Right cardiac atrium (tissue), 5 donors: Measurements from ENCODE around the gene FAM241B. TPM values are rescaled to one million over a fixed set of nuclear protein-coding genes. Genes with fewer than 3 reads are reported as not detected.

Experiments used
- ATAC-seq, 2 donors: fragments of 200-7000 bp; cut with Tn5 transposase; one replicate each; pipeline versions ENCODE4 v1.8.0 to v1.9.1; 2020; ENCODE audit warnings: moderate library complexity in 2 of 2, mild to moderate bottlenecking in 1 of 2
- DNase-seq, 3 donors: peaks; one replicate each; pipeline ENCODE4 v3.0.0-alpha.2; 2020
- H3K27ac ChIP-seq: one replicate; pipeline ENCODE4 v1.5.1; 2013; ENCODE audit warnings: mild to moderate bottlenecking, low read length, control low read depth, moderate library complexity
- H3K27me3 ChIP-seq: one replicate; pipeline ENCODE4 v1.6.1; 2013; ENCODE audit not compliant: control insufficient read depth, insufficient read depth
- H3K4me1 ChIP-seq: one replicate; pipeline ENCODE4 v1.6.1; 2013; ENCODE audit warnings: low read length; ENCODE audit not compliant: control insufficient read depth, insufficient read depth
- H3K4me3 ChIP-seq: one replicate; pipeline ENCODE4 v1.5.1; 2013; ENCODE audit warnings: low read length, control low read depth
- H3K9me3 ChIP-seq: one replicate; pipeline ENCODE4 v1.6.1; 2013; ENCODE audit warnings: low read length; ENCODE audit not compliant: control insufficient read depth
- WGBS: extraction: QIAGEN DNeasy Blood & Tissue Kit; methylation state at CpG from one replicate; pipeline ENCODE4 v1.1.7; 2013; 5-methylcytosine and 5-hydroxymethylcytosine counted together
- intact Hi-C, 4 donors: fragments of 100-400 bp; cut with DNase I; formaldehyde crosslinking; loops; one replicate each; pipeline versions ENCODE4 v1.11.0 to v1.14.0; 2022 to 2023
- polyA plus RNA-seq: library from polyadenylated mRNA; stranded (reverse); fragments of 200-250 nt; gene quantifications from one replicate; pipeline ENCODE4 v1.2.3, GENCODE V29; 2013
- total RNA-seq, 4 donors: library from RNA; stranded (reverse); fragmentation: NEBNext Ultra II Directional; extraction: Animal tissue kit (Norgen Biotek cat#: 25700); gene quantifications; one replicate each; pipeline ENCODE4 v1.2.1, GENCODE V29; 2021
- donor health status: healthy with polysubstance abuse.
- donor health status: DM: no; HTN: yes; CAD: no.
- donor health status: DM: no; HTN: no; CAD: no.
- donor health status: DM: no; HTN: yes; CAD: no; lungs with severe emphysema.
- donor health status: DM: yes; HTN: yes; CAD: no.

FAM241B gene
- total and polyA plus RNA-seq, 5 donors = 4.6 to 8.7 (median 5.6) TPM

- WGBS = 90% methylated on average over 9 of the region's 9 CpGs
Observed at GRCh38 chr10:69634759-69635425, 4.8 kb downstream of the FAM241B start.

GRCh38 chr10:69635428-69636272 lies 5.6 kb downstream of the FAM241B start:
- no peak for ATAC-seq
- 73% methylated on average over 13 of the region's 13 CpGs for WGBS

More at GRCh38 chr10:69634759-69635425, 4.8 kb downstream of the FAM241B start:
- H3K27me3 ChIP-seq = no peaks in the 10 kb centered on the region
- H3K27ac ChIP-seq = no peak overlapping the region
- H3K9me3 ChIP-seq = no peaks in the 10 kb centered on the region
- no peaks in the 10 kb centered on the region for H3K4me1 ChIP-seq
- ATAC-seq (no peak), DNase-seq (no peak)
- intact Hi-C loops = loop anchor here (5.0 to 10.0 kb wide), 3 partner anchors 118 to 220 kb away; partner anchors contain the start of gene TACR2 (in 1 of the 4)
- H3K4me3 ChIP-seq = no peak overlapping the region

GRCh38 chr10:69636273-69636575 lies 6.2 kb downstream of the FAM241B start:
- 87% methylated on average over 5 of the region's 5 CpGs for WGBS

More at GRCh38 chr10:69635428-69636272, 5.6 kb downstream of the FAM241B start:
- Histone ChIP-seq H3K4me1 (no peaks in the 10 kb centered on the region), H3K27ac (no peak overlapping the region), H3K27me3 (no peaks in the 10 kb centered on the region), H3K9me3 (no peaks in the 10 kb centered on the region), H3K4me3 (no peak overlapping the region)
- intact Hi-C loops = loop anchor here (5.0 to 10.0 kb wide), 3 partner anchors 118 to 221 kb away; partner anchors contain the start of gene TACR2 (in 1 of the 4)
- no peak for DNase-seq

GRCh38 chr10:69636626-69637605 lies 6.9 kb downstream of the FAM241B start:
- intact Hi-C loops = loop anchor here (5.0 to 10.0 kb wide), 3 partner anchors 120 to 222 kb away; partner anchors contain the start of gene TACR2 (in 1 of the 4)
- no peaks in the 10 kb centered on the region for H3K9me3 ChIP-seq
- H3K4me1 ChIP-seq = no peaks in the 10 kb centered on the region
- 55% methylated on average over 10 of the region's 10 CpGs for WGBS
- no peak overlapping the region for H3K27ac ChIP-seq
- ATAC-seq (no peak), DNase-seq (no peak)
- H3K4me3 ChIP-seq = no peak overlapping the region
- H3K27me3 ChIP-seq = no peaks in the 10 kb centered on the region

More at GRCh38 chr10:69636273-69636575, 6.2 kb downstream of the FAM241B start:
- intact Hi-C loops = loop anchor here (5.0 to 10.0 kb wide), 3 partner anchors 119 to 221 kb away; partner anchors contain the start of gene TACR2 (in 1 of the 4)
- ATAC-seq = no peak
- H3K9me3 ChIP-seq = no peaks in the 10 kb centered on the region
- DNase-seq = no peak
- no peaks in the 10 kb centered on the region for H3K4me1 ChIP-seq
- no peak overlapping the region for H3K27ac ChIP-seq
- no peaks in the 10 kb centered on the region for H3K27me3 ChIP-seq
- H3K4me3 ChIP-seq = no peak overlapping the region

- Histone ChIP-seq H3K4me1 (no peaks in the 10 kb centered on the region), H3K9me3 (no peaks in the 10 kb centered on the region), H3K27me3 (no peaks in the 10 kb centered on the region), H3K4me3 (no peak overlapping the region), H3K27ac (no peak overlapping the region)
- intact Hi-C loops = loop anchor here (2.0 to 10.0 kb wide), 5 partner anchors 121 to 224 kb away; partner anchors contain the start of gene TACR2 (in 1 of the 4)
- no peak for DNase-seq
- no peak for ATAC-seq
- 64% methylated on average over 8 of the region's 8 CpGs for WGBS
Observed at GRCh38 chr10:69638642-69639041, 8.6 kb downstream of the FAM241B start.

- H3K4me1 ChIP-seq = no peaks in the 10 kb centered on the region
- H3K27ac ChIP-seq = no peak overlapping the region
- ATAC-seq = peak; percentile 38 to 58
- no peak overlapping the region for H3K4me3 ChIP-seq
- no peaks in the 10 kb centered on the region for H3K27me3 ChIP-seq
- 41% methylated on average over 11 of the region's 11 CpGs for WGBS
- peak in 2 of 3 donors; percentile 58 to 82 for DNase-seq
- no peaks in the 10 kb centered on the region for H3K9me3 ChIP-seq
- intact Hi-C loops = loop anchor here (2.0 to 10.0 kb wide), 8 partner anchors 78 to 275 kb away; partner anchors contain the start of genes COL13A1 (in 1 of the 4) and TACR2 (in 1 of the 4)
Observed at GRCh38 chr10:69639291-69640195, 9.5 kb downstream of the FAM241B start.

DNA sequence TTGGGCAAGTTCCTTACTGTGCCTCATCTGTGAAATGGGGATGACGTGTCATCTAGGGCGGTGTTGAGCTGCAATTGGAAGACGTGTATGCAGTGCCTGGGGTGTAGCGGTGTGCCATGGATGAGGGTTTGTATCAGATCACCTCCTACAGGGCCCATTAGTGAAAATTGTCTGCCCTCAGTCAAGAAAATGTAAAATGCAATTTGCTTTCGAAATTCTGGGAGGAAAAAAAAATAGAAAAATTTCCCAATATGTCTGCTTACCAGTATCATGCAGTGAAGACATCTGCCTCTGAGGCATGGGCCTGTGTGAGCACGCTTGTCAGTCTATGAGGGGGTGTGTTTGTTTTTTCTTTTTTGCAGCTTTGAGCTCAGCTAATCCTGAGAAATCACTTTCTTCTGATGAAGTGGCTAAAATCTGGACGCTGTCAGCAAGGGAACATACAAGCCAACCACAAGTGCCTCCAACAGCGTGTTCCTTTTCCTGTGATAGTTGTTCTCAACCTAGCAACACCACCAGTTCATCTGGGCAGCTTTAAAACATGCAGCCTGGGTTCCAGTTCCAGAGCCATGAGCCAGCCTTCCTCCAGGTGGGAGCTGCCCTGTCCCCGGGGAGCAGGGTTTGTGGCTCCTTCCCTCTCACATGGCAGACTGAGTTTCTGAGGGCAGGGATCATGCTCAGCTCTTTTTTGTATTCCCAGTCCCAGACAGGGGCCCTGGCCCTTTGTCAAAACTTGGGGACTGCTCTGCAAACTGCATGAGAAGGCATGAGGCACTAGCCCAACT lies 10.3 kb downstream of the FAM241B start:
- H3K9me3 ChIP-seq = no peaks in the 10 kb centered on the region
- no peak for ATAC-seq
- H3K27me3 ChIP-seq = no peaks in the 10 kb centered on the region
- no peak overlapping the region for H3K27ac ChIP-seq
- H3K4me3 ChIP-seq = no peak overlapping the region
- no peaks in the 10 kb centered on the region for H3K4me1 ChIP-seq
- 60% methylated on average over 9 of the region's 9 CpGs for WGBS
- DNase-seq = no peak
- intact Hi-C loops = loop anchor here in 3 of 4 donors (5.0 to 10.0 kb wide), 4 partner anchors 77 to 274 kb away; partner anchors contain the start of gene COL13A1 (in 1 of the 3)

DNA sequence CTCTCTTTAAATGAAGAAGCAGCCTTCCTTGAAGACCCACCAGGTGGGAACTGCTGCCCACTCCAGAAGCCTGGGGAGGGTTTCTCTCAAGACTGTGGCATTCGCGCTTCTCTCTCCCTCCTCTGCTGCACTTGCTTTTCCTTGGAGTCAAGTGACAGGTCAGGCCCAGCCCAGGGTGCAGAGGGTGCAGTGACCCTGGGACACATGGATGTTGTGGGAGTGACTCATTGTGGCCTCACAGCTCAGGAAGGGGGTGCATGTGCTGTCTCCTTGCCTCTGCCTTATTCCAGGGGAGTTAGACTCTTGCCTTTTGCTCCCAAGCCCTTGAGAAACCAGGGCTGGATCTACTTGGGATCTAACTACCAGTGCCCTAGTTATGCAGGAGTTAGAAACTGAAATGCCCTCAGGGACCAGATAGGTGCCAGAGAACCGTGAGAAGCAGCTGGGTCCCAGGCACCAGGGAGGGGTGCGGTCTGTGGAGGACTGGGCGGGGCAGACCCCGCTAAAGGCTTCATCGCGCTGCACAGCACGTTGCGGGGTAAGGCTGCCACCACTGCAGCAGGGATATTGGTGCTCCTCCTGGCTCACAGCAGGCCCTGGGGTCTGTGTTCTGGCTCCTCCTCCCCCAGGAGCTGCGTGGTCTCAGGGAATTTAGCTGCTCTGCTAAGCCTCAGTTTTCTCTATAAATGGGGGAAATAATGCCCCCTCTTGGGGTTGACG lies 11.4 kb downstream of the FAM241B start:
- 72% methylated on average over 12 of the region's 12 CpGs for WGBS
- intact Hi-C loops = loop anchor here in 3 of 4 donors (5.0 to 10.0 kb wide), 4 partner anchors 76 to 273 kb away; partner anchors contain the start of gene COL13A1 (in 1 of the 3)

More for the DNA sequence above, 11.4 kb downstream of the FAM241B start:
- no peak for DNase-seq
- Histone ChIP-seq H3K4me1 (no peaks in the 10 kb centered on the region), H3K27ac (no peak overlapping the region), H3K9me3 (no peaks in the 10 kb centered on the region), H3K27me3 (no peaks in the 10 kb centered on the region), H3K4me3 (no peak overlapping the region)
- no peak for ATAC-seq
